ENCODE results near the gene NAGPA. TPM values are rescaled to one million over a fixed set of nuclear protein-coding genes. Genes with fewer than 3 reads are reported as not detected.

The NAGPA gene
- total and polyA plus RNA-seq, 2 experiments from 2014 or later, result 6.3 to 20.7 TPM

GRCh38 chr16:5011637-5012036, 22.1 kb downstream of the NAGPA start (continued):
- TF ChIP-seq ZNF462 (CRISPR knock-in tag; IDR thresholded peaks at IDR 0.05) (no peak), STAT1 (IDR thresholded peaks at IDR 0.05; ENCODE audit: unreplicated experiment) (no peak), NANOG (IDR thresholded peaks at IDR 0.05; ENCODE audit: borderline replicate concordance) (no peak), ZNF114 (CRISPR knock-in tag; IDR thresholded peaks at IDR 0.05) (no peak), CREB1 (CRISPR knock-in tag; IDR thresholded peaks at IDR 0.05; ENCODE audit: low read depth) (no peak), ZNF331 (CRISPR knock-in tag; IDR thresholded peaks at IDR 0.05; ENCODE audit: low read depth) (no peak), EZH2phosphoT487 (IDR thresholded peaks at IDR 0.05; ENCODE audit: unreplicated experiment) (no peak), ETS1 (IDR thresholded peaks at IDR 0.05) (no peak), POLR2AphosphoS5 (IDR thresholded peaks at IDR 0.05; ENCODE audit: low read depth) (no peak)
